Activated CD8-positive, alpha-beta memory T cell treated with anti-CD3 and anti-CD28 coated beads, Interleukin-2, amount 50 U/mL, for 24 hours (primary cell): ENCODE measurements around the gene ADCY9.
"Not testable (repeated sequence)": the region's sequence is repeated elsewhere in the genome, so short reads cannot be mapped to it uniquely, and the experiment has no call there.

ENCODE experiments used
- DNase-seq: peaks from one replicate; pipeline ENCODE4 v3.0.0-alpha.2; 2020; ENCODE audit errors: extremely low read depth

The ADCY9 gene

DNA sequence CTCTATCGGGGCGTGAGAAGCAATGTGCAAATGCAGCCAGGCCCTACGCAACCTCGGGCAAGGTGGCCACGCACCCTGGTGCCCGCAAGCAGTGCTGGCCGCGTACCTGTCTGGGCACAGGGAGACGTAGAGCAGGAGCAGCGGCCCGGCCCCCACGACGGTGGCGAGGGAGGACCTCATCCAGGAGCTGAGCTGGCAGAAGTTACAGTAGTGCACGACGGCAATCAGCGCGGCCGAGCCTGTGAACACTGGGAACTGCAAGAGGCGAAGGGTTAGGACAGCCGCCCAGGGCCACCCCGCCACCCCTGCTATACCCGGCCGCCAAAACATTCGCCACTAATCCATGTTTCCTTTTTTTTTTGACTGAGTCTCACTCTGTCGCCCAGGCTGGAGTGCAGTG is 138.9 kb downstream of the ADCY9 start:
- DNase-seq, result no peak

DNA sequence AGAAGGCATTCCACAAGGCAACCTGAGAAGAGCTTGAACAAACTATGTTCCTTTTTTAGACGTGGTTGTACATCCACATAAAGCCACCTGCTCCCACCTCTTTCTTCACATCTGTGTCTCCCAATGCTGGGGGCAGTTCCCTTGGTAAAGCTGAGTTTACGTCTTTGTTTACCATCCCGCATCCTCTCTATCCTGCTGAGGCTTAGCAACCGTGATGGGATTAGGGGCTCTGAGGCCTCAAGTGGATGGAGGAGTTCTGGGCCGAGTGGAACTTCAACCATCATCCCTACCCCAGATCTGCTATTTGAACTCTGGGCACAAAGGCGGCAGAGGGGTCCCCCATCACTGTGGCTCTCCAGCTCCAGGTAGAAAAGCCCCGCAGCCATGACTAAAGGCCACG is 141.5 kb downstream of the ADCY9 start:
- no peak for DNase-seq

DNA sequence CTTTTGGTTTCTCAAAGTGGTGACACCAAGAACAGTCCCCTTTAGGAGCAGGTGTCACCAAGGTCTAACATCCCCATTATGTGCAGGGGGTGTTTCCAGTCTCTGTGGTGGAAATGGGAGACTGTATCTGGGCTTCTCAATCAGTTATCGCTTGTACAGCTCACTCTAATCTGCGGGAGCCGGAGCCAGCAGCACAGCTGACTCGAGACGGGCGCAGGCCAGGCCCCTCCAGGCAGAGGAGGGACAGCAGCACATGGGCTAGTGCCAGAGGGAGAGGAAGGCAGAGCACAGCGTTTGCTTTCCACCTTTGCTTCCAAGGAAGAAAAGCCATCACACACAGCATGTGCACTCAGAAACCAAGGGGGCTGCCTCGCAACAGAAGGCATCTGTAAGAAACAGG is 144.5 kb downstream of the ADCY9 start:
- DNase-seq, result no peak

DNA sequence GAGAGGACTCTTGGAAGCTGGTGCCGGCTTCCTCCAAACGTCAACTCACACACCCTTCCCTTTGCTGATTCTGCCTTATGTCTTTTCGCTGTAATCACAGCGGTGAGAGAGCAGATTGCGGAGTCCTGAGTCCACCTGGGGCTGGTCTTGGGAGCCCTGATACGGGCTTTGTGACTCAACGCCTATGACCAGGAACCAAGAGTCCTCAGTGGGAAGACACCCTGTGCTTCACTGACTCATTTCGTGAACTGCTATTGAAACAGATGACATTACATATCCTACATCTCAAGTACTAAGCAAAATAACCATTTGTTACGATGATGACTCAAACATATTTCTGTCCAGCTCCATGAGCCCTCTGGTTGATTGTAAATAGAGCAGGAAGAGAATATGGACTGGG is 145.0 kb downstream of the ADCY9 start:
- no peak for DNase-seq

DNA sequence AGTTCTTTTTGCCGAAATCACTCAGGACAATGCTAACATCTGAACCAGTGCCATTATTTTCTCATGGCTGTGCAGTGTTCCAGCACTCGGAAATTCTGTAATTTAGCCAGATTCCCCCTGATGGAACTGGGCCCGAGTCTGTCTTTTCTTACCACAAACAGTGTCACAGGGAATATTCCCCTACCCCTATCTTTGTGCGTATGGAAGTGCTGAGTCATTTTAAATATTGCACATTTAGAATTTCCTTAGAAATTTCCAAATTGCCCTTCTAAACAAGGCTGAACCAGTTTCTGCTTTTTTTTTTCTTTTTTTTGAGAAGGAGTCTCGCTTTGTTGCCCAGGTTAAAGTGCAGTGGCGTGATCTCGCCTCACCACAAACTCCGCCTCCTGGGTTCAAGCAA is 147.7 kb downstream of the ADCY9 start:
- DNase-seq, result no peak

DNA sequence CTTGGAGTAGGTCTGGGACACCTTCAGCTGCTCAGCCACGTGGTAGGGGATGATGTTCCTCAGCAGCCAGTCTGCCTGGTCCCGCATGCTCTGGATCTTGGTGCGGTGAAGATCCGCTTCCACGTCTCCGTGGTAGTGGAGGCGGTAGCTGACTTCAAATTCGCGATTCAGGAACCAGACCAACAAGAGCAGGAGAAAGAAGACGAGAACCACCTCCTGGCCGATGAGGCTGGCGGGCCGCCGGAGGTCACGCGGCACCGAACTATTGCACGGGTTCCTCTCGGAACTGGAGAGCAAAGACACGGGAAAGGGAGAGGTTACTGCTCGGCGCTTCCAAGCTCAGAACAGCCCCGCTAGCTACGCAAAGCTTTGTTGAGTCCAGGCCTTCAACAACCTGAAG is 149.6 kb downstream of the ADCY9 start:
- DNase-seq, result no peak

DNA sequence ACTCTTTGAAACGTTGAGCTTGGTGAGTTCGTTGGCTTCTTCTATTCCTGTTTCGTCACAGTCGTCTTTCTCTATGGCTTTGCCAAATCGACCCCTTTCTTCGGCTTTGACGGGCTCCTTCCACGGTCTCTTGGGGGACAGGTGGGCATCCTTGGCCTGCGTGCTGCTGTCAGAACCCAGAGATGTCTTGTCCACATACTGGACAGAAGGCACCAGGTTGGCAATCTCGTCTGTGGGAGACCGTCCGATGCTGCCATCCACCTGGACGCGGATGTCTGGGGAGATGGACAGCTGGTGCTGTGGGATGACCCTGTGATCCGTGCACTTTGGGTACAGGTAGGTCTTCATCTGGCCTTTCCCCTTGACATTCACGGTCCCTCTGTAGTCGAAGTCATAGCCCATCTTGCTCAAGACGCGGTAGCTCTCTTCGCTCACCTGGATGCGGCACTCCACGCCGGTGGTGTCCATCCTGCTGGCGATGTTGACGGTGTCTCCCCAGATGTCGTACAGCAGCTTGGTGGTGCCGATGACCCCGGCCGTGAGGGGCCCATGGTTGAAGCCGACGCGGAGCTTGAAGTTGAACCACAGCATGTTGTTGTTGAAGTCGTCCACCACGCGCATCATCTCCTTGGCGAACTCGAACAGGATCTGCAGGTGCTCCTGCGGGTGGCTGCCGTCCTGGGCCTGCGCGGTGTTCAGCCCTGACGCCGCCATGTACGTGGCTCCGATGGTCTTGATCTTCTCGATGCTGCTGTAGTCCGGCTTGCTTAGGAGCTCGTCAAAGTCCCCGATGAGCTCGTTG is 150.3 kb downstream of the ADCY9 start:
- DNase-seq, result no peak

DNA sequence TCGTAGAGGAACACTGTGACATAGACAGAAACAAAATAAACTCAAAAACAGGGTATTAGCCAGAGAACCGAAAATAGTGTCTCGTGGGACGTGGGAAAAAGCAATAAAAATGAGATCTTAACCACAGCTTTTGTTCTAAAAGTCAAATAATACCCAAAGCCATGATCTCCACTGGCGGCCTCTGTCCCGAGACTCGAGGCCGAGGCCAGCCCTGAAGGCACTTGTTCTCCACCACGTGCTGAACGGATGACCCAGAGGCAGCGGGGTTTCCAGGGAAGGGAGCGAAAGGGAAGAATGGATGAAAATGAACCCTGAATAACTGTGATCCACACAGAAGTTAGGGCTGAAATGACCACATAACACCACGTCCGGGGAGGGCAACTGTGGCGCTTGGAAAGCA is 150.9 kb downstream of the ADCY9 start:
- DNase-seq, result no peak

DNA sequence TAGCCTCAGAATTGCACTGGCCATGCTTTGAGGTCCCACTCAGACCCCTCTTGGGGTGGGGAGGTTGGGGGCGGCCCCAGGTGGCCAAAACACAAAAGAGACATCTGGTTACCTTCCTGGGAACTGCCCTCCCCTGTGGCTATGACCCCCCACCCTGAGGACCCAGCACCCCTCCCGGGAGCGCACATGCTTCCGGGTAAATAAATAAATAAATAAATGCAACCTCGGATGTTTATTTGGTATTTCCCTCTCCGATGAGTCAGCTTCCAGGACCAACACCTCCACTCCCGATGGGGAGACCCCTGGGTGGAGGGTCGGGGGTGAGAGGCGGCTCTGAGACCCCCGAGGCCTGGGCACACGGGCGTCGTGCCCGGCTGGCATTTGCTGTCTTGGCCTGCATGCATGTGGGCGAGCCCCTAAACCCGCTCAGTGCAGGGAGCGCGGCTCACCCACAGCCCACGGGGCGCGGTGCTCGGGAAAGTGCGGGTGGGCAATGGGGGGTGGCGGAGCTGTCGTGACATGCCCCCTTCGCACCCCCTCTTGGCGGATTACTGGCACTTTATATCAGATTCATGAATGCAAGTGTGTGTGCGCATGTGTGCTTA is 151.5 kb downstream of the ADCY9 start:
- no peak for DNase-seq

DNA sequence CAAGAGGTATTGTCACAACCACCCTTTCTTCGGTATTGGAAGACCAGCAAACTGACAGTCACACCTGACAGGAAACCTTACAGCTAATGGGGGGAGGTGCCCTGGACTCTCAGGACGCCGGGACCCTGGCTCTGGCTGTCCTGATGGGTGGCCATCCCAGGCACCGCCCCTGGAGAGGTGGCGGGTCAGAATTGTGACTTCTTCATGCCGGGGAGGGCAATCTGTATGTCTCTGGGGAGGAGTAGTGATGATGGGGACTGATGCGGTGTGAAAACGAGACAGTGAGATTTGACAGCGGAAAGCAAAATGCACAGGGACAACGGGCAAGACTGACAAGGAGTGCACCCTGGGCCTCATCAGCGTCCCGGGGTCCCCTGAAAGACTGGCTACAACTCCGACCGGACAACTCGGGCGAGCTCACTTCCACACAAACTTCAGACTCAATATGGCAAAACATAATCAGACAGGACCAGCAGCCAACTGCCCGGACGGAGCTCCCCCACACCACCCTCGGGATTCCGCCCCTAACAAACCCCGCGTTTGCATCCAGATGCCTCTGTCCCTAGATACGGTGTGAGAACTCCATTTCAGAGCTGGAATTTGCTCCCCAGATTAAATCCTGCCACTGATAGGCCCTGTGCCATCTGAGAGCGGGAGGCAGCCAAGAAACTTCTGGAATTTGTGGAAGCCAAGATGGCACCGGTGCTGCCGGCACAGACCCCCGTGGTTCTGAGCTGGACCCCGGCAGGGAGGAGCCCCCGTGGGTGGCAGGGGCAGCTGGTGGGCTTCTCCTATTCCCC is 152.2 kb downstream of the ADCY9 start:
- DNase-seq, result no peak

DNA sequence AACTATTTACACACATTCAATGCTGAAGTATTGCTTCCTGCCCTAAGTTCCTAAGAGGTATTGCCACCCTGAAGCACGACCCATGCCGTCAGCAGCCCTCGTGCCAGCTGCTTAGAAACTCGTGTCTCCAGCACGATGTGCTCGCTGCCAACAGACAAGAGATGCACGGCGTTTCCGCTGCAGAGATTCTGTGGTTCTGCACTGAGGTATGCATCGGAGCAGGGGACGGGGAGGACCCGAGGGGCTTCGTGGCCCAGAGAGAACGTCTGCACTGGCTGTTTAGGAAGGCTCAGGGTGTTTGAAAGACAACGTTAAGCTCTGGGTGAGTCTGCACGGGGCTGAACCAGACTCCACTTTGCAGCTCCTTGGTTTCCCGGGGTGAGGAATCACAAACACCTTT is 153.0 kb downstream of the ADCY9 start:
- no peak for DNase-seq

DNA sequence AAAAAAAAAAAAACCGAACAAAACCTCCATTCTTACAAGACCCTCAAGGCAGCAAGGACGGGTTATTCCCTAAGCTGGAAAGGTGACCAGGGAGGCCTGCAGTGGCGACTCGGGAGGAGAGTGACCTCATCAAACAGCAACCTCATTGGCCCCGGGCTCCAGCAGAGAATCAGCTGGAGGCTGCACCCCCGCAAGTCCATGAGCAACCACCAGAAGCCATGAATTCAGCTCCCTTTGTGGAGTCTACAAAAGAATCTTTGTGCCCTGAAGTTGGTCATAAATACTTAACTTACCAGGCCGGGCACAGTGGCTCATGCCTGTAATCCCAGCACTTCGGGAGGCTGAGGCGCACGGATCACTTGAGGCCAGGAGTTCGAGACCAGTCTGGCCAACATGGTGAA is 154.8 kb downstream of the ADCY9 start:
- DNase-seq, result no peak

DNA sequence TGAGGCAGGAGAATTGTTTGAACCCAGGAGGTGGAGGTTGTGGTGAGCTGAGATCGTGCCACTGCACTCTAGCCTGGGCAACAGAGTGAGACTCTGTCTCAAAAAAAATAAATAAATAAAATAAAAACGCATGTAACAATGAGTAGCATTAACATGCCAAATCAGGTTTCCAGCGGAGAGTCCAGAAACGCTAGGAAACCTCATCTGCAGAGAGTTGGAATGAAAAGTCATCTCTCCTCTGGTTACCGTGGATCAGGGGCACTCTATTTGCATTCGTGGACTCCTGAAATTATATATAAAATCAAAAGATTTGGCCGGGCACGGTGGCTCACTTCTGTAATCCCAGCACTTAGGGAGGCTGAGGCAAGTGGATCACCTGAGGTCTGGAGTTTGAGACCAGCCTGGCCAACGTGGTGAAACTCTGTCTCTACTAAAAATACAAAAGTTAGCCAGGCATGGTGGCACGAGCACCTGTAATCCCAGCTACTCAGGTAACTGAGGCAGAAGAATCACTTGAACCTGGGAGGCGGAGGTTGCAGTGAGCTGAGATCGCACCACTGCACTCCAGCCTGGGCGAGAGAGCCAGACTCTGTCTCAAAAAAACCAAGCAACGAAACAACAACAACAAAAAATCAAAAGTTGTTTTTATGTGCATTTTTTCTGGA is 156.2 kb downstream of the ADCY9 start:
- not testable (repeated sequence) for DNase-seq

DNA sequence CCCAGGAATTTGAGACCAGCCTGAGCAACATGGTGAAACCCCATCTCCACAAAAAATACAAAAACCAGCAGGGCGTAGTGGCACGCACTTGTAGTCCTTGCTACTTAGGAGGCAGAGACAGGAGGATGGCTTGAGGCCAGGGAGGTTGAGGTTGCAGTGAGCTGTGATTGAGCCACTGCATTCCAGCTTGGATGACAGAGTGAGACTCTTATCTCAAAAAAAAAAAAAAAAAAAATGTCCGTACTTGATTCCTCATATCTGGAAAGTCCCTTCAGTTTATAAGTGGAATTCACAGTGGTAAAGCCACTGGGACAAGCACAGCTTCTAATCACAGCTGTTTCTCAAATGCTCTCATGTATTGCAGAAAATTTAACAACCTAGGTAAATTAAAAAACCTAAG is 157.1 kb downstream of the ADCY9 start:
- DNase-seq, result no peak

DNA sequence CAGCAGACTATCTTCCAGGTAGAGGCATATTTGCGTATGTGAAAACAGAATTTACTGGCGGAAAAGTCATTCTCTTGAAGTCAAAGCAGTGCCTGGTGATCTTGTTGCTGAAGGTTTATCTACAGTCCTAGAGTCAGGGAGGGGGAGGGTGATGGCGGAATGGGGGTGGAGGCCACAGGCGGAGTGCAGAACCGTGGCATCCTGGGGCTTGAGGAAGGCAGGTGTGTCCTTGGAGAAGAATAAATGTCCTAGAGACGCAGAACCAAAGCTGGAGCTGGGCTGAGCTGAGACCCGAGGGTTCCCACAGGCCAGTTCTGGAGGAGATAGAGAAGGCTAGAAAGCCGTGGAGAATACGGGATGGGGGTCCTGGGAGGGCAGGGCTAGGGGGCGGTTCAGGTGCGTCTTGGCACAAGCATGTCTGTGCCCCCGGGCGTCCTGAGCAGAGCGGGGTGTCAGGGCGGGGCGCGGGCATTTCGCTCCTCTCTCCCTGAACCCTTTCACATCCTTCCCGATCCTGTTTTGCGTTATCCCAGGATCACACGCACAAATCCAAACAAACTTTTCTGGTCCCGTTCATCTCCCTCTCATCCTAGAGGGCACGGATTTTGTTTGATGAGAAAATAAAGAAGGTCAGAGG is 158.8 kb downstream of the ADCY9 start:
- no peak for DNase-seq

DNA sequence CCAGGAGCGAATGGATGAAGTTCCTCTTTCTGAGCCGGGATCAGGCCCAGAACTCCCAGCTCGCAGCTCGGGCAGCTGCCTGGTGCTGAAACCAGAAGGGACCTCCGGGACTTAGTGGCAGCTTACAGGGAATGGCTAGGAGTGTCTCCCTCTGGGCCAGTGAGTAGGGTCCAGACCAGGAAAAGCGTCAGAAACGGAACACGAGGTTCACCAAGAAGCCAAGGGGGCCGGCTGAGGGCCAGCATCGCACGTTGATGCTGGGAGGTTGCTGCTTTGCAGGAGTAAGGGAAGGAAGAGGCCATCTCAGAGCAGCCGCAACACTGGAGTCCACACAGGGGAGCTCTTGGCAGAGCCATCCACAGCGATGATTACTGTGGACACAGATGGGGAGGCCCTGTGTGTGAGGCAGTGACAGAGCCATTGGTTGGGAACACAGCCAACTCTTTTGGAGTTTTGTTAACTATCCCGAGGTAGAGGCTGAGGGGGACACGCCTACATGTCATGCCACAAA is 161.8 kb downstream of the ADCY9 start:
- no peak for DNase-seq

DNA sequence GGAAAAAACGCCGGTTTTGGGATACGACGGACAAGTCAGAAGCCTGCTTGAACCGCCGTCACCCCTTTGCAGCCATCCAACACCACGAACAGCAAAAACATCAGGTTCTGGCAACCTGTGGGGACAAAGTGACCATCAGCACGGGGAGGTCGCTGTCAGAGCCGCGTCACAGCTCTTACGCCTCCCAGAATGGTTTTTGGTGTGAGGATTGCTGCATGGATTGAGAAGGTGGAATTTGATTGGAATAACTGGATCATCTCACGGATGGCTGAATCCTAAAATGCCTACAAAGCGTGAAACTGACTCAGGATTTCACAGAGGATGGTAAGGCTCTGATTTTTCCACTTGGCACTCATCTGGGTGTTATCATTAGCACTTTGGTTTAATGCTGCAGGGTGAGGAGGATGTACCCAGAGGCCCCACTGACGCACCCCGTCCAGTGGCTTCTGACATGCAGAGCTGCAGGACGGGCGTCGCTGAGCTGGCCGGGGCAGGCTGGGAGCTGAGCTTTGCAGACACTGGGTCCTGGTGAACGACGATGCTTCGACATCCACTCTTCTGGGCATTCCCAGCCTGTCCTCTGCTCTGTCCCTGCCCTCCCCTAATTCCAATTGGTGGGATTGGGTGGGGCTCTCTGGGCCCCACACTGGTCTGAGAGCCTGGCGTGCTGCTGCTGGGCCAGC is 162.4 kb downstream of the ADCY9 start:
- no peak for DNase-seq

DNA sequence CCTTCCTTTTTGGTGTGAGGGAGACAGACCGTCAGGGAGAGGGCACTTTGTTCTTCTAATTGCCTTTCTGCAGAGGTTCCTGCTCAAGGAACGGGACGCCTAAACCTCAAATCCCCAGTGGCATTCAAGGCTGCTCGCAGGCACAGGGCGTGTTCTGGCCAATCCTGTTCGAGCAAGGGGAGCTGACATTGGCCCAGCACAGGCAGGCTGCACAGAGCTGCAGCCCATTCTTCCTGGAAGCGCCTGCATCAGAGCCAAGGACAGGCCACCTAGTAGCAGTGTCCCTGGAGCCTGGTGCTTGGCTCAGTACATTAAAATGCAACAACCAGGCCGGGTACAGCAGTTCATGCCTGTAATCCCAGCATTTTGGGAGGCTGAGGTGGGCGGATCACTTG is 163.5 kb downstream of the ADCY9 start:
- DNase-seq, result no peak

DNA sequence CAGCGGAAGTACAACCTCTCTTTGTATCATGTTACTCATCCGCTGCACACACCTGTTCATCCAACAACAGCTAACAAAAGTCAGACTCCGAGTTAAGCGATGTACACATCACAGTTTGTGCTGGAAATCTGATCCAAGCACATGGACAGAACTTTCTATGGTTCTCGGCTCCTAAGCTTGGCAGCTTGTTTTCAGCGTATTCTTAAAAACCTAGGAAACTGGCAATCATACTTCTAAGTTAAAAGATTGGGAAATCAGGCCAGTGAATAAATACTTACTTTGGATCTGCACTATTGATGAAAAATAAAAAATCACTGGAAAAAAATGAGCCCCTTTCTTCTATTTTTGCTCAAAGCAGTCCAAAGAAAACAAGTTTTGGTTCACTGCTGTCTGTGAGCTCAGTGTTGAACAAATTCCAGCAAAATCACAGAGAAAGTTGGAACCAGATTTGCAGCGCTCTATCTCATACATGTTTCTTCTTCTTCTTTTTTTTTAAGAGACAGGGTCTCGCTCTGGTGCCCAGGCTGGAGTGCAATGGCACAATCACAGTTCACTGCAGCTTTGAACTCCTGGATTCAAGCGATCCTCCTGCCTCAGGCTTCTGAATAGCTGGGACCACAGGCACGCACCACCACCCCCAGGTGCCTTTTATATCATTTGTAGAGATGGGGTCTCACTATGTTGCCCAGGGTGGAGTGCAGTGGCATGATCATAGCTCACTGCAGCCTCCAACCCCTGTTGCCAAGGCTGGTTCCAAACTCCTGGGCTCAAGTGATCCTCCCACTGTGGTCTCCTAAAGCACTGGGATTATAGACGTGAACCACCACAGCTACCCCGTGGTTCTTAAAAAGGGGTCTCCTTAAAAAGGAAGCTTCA is 164.1 kb downstream of the ADCY9 start:
- DNase-seq, result no peak

DNA sequence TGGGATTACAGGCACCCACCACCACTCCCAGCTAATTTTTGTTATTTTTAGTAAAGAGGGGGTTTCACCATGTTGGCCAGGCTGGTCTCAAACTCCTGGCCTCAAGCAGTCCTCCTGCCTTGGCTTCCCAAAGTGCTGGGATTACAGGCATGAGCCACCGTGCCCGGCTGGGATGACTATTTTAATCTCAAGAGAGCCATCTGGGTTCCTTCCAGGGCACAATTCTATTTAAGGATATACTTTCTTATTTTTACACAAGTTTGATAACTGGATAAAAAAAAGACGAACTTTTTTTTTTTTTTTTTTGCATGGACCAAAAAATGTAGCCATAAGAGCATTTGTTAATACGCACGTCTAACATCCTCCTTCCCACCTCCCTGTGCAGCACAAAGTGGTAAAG is 164.9 kb downstream of the ADCY9 start:
- not testable (repeated sequence) for DNase-seq
